Stimulated activated CD8-positive, alpha-beta memory T cell treated with anti-CD3 and anti-CD28 coated beads, Interleukin-15, amount 100 ng/mL, for 4 hours (primary cell): ENCODE measurements around the gene ZNF433.
A peak's percentile ranks its signal among the peaks of the same experiment; 100 is the strongest.
"Not testable (repeated sequence)": the region's sequence is repeated elsewhere in the genome, so short reads cannot be mapped to it uniquely, and the experiment has no call there.

Source experiments
- DNase-seq, 2 donors: peaks; one replicate each; pipeline ENCODE4 v3.0.0-alpha.2; 2020; ENCODE audit warnings: low read depth in 2 of 2

ZNF433 gene

DNA sequence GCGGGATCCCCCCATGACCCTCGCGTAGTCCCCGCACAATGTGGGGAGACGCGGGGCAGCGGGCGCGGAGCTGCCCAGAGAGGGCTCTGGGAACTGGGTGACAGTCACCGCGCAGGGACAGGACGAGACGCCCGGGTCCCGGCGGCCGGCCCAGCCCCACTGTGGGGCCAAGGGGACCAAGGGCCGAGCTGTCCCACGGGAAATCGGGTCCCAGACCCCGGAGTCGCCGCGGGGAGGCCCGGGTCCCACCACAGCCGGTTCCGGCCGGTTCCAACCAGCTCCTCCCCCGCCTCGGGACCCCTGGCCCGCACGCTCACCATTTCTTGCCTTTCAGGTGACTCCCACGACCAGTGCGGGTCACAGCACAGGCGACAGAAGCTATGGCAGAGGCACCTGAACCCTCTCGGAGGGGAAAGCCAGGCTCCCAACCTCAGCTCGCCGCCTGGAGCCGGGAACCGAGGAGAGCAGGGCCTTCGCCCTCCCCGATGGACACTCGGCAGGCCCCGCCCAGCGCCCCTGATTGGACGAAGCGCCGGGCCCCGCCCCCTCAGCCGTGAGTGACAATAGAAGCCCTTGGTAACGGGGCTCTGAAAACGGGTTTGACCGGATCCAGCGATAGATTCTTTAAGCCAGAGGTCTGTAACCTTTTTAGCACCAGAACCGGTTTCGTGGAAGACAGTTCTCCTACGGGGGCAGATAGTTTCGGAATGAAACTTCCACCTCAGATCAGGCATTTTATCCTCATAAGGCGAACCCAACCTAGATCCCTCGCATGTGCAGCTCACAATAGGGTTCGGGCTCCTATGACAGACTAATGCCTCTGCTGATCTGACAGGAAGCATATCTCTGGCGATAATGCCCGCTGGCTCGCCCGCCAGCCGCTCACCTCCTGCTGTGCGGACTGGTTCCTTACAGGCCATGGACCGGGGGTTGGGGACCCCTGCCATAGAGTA is at the start of gene ZNF433:
Gene ZNF433, minus strand, starts transcription at position 460 of the 953 bp plus-strand sequence. Its CDS starts 140 bp downstream, at position 320.
- DNase-seq = peak; percentile 32 to 47

DNA sequence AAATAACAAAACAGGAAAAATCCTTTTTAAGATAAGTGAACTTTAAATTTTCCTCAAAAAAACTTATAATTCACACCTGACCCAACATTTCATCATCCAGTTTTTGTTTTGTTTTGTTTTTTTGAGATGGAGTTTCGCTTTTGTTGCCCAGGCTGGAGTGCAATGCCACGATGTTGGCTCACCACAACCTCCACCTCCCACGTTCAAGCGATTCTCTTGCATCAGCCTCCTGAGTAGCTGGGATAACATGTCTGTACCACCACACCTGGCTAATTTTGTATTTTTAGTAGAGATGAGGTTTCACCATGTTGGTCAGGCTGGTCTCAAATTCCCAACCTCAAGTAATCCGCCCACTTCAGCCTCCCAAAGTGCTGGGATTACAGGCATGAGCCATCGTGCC is 47.9 kb upstream of the ZNF433 start:
- DNase-seq = not testable (repeated sequence)

- DNase-seq = no peak
Observed at GRCh38 chr19:12077375-12077774, 41.9 kb upstream of the ZNF433 start.

DNA sequence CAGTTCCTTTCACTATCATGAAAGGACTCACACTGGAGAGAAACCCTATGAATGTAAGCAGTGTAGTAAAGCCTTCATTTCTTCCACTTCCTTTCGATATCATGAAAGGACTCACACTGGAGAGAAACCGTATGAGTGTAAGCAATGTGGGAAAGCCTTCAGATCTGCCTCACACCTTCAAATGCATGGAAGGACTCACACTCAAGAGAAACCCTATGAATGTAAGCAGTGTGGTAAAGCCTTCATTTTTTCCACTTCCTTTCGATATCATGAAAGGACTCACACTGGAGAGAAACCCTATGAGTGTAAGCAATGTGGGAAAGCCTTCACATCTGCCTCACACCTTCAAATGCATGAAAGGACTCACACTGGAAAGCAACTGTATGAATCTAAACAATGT is 40.9 kb upstream of the ZNF433 start:
- not testable (repeated sequence) for DNase-seq

DNA sequence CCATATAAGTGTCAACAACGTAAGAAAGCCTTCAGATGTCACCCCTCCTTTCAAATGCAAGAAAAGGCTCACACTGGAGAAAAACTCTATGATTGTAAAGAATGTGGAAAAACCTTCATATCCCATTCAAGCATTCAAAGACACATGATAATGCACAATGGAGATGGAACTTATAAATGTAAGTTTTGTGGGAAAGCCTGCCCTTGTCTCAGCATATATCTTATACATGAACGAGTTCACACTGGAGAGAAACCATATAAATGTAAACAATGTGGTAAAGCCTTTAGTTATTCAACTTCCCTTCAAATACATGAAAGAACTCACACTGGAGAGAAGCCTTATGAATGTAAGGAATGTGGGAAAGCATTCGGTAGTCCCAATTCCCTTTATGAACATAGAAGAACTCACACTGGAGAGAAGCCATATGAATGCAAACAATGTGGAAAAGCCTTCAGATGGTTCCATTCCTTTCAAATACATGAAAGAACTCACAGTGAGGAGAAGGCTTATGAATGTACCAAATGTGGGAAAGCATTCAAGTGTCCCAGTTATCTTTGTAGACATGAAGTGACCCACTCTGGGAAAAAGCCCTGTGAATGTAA is 40.2 kb upstream of the ZNF433 start:
- DNase-seq = no peak

- DNase-seq = peak; percentile 38 to 46
Observed at GRCh38 chr19:12064590-12065538, 29.4 kb upstream of the ZNF433 start, which contains the start of gene ZNF844. ZNF844 (plus strand) TSS chr19:12064731; CDS start chr19:12064874, 143 bp downstream.

DNA sequence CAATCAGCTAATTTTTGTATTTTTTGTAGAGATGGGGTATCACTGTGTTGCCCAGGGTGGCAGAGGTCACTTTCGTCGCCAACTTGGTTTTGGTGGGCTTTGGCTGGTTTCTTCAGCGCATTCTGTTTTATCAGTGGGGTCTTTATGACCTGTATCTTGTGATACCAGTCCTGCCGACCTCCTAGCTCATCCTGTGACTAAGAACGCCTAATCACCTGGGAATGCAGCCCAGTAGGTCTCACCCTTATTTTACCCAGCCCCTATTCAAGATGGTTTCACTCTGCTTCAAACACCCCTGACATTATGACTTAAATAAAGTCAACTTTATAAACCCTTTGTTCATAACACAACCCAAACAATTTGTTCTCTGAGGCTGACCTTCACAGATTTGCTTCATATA is 20.3 kb upstream of the ZNF433 start:
- DNase-seq = no peak

- no peak for DNase-seq
Observed at GRCh38 chr19:12052497-12053169, 17.2 kb upstream of the ZNF433 start, which contains the start of gene ZNF878. ZNF878 (minus strand) TSS chr19:12052961; CDS start chr19:12052801, 160 bp downstream.

GRCh38 chr19:12052091-12052496 is 16.6 kb upstream of the ZNF433 start:
- DNase-seq = no peak

GRCh38 chr19:12047868-12048267 is 12.4 kb upstream of the ZNF433 start:
- DNase-seq = no peak

- no peak for DNase-seq
Observed at GRCh38 chr19:12043752-12044422, 8.4 kb upstream of the ZNF433 start.

GRCh38 chr19:12042893-12043292 is 7.4 kb upstream of the ZNF433 start:
- DNase-seq = no peak

DNA sequence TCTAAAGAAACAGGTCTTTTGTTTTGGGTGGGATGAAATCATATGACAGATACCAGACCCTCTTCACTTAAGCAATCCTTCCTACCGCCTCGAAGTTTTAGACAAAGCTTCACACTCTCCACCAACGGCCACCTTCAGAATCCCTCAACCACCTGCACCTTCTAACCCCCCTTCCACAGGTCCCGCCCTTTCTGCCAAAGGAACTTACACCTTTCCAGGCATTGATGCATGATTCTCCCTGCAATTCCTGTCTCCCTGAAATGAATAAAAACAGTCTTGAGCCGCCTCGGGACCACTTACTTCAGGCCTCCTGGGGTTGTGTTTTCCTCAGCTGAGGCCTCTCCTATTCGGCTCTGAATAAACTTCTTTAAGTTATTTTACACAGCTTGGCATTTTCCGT is 859 bp downstream of the ZNF433 start:
- no peak for DNase-seq

GRCh38 chr19:12034198-12034597 is 1.3 kb downstream of the ZNF433 start:
- no peak for DNase-seq

GRCh38 chr19:12015753-12016116 is 19.7 kb downstream of the ZNF433 start:
- DNase-seq = no peak

DNA sequence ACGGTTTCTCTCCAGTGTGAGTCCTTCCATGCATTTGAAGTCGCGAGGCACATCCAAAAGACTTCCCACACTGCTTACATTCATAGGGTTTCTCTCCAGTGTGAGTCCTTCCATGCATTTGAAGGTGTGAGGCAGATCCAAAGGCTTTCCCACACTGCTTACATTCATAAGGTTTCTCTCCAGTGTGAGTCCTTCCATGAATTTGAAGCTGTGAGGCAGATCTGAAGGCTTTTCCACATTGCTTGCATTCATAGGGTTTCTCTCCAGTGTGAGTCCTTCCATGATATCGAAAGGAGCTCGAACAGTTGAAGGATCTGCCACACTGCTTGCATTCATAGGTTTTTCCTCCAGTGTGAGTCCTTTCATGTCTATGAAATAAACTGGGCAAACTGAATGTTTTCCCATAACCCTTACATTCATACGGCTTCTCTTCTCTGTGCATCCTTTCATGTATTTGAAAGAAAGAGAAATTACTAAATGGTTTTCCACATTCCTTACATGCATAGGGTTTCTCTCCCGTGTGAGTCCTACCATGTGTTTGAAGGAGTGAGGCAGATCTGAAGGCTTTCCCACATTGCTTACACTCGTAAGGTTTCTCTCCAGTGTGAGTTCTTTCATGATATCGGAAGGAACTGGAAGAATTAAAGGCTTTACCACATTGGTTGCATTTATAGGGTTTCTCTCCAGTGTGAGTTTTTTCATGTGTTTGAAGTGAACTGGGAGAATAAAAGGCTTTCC is 20.3 kb downstream of the ZNF433 start:
- DNase-seq = no peak

GRCh38 chr19:12000152-12000981 is 35.1 kb downstream of the ZNF433 start:
- DNase-seq = no peak

- no peak for DNase-seq
Observed at GRCh38 chr19:11995174-11995573, 40.3 kb downstream of the ZNF433 start.

- DNase-seq = not testable (repeated sequence)
Observed at GRCh38 chr19:11991921-11992320, 43.6 kb downstream of the ZNF433 start.
